Caco-2 (cell line): ENCODE measurements around the gene ERC2. TPM values are rescaled to one million over a fixed set of nuclear protein-coding genes. Genes with fewer than 3 reads are reported as not detected.

Source experiments
- BruUV-seq: library from RNA; stranded (reverse); fragments of 400-500 nt; replicated peaks from 2 replicates; lab custom pipeline; 2021; lab: Mats Ljungman, UMichigan
- CTCF ChIA-PET: fragments of 300-600 bp; sonication (Branson Sonifier 250); formaldehyde crosslinking; loops from one replicate; lab custom pipeline; 2022; ENCODE audit warnings: antibody characterized with exemption; lab: Charles Lee
- POLR2A ChIA-PET: fragments of 300-600 bp; sonication (Branson Sonifier 250); formaldehyde crosslinking; loops from one replicate; lab custom pipeline; 2022; ENCODE audit warnings: antibody characterized with exemption; lab: Charles Lee
- DNase-seq, 2 experiments: peaks; one replicate each; pipeline versions ENCODE4 v3.0.0 to v3.0.0-alpha.2; 2020 to 2022
- H3K27me3 ChIP-seq: replicated peaks from 2 replicates; pipeline ENCODE4 v1.6.0; 2011; ENCODE audit warnings: low read length; ENCODE audit not compliant: control insufficient read depth, insufficient read depth
- H3K36me3 ChIP-seq: 2 replicates; pipeline ENCODE4 v1.5.1; 2011; ENCODE audit warnings: low read length; ENCODE audit not compliant: control insufficient read depth, insufficient read depth
- H3K4me1 ChIP-seq: fragments of 250-450 bp; sonication (Bioruptor Pico); 2 replicates; pipeline ENCODE4 v1.5.1; 2020; ENCODE audit warnings: mild to moderate bottlenecking
- H3K4me3 ChIP-seq: 2 replicates; pipeline ENCODE4 v1.5.1; 2011; ENCODE audit warnings: low read depth, mild to moderate bottlenecking, control low read depth, low read length
- H3K9me3 ChIP-seq: fragments of 250-450 bp; sonication (Bioruptor Pico); 2 replicates; pipeline ENCODE4 v1.5.1; 2020; ENCODE audit warnings: mild to moderate bottlenecking, moderate library complexity
- H3K27ac Mint-ChIP-seq: one replicate; pipeline ENCODE4 v1.8.0; 2022; ENCODE audit warnings: mixed read lengths; ENCODE audit not compliant: unreplicated experiment
- H3K27me3 Mint-ChIP-seq: one replicate; pipeline ENCODE4 v1.8.0; 2022; ENCODE audit warnings: mixed read lengths; ENCODE audit not compliant: insufficient read depth, unreplicated experiment
- H3K36me3 Mint-ChIP-seq: one replicate; pipeline ENCODE4 v1.8.0; 2022; ENCODE audit warnings: mild to moderate bottlenecking, mixed read lengths; ENCODE audit not compliant: insufficient read depth, unreplicated experiment
- H3K4me1 Mint-ChIP-seq: one replicate; pipeline ENCODE4 v1.8.0; 2022; ENCODE audit warnings: low read depth, mixed read lengths; ENCODE audit not compliant: unreplicated experiment
- H3K4me3 Mint-ChIP-seq: one replicate; pipeline ENCODE4 v1.8.0; 2022; ENCODE audit warnings: mild to moderate bottlenecking, moderate library complexity, mixed read lengths; ENCODE audit not compliant: unreplicated experiment
- H3K9me3 Mint-ChIP-seq: one replicate; pipeline ENCODE4 v1.8.0; 2022; ENCODE audit warnings: mixed read lengths; ENCODE audit not compliant: unreplicated experiment
- CTCF ChIP-seq, 2 experiments: fragments of 200-600 bp in 1 of 2; IDR thresholded peaks; 1 replicate in 1 of 2; 2 replicates in 1 of 2; pipeline versions ENCODE4 v1.5.1 to v1.8.0; 2011 to 2022; ENCODE audit warnings: antibody characterized with exemption in 1 of 2, control low read depth in 1 of 2, inconsistent platforms in 1 of 2, low read depth in 1 of 2, low read length in 1 of 2, mild to moderate bottlenecking in 1 of 2, moderate library complexity in 1 of 2; ENCODE audit not compliant: insufficient read depth in 1 of 2, severe bottlenecking in 1 of 2, unreplicated experiment in 1 of 2
- intact Hi-C: fragments of 100-400 bp; cut with micrococcal nuclease; formaldehyde crosslinking; loops from one replicate; pipeline ENCODE4 v1.10.0; 2022; ENCODE audit not compliant: unreplicated experiment
- total RNA-seq: library from RNA; stranded (reverse); gene quantifications from 2 replicates; pipeline ENCODE4 v1.2.3, GENCODE V29; 2022

Gene ERC2
- total RNA-seq, 1 experiment from 2014 or later = 0.54 TPM

- no peaks in the 10 kb centered on the region for H3K4me1 Mint-ChIP-seq
- H3K27me3 Mint-ChIP-seq = peaks cover 7% of the 10 kb centered on the region
- Histone ChIP-seq H3K4me3 (no peak overlapping the region), H3K4me1 (no peaks in the 10 kb centered on the region), H3K36me3 (no peaks in the 10 kb centered on the region), H3K9me3 (no peaks in the 10 kb centered on the region), H3K27me3 (no peaks in the 10 kb centered on the region)
- no peaks in the 10 kb centered on the region for H3K36me3 Mint-ChIP-seq
- H3K4me3 Mint-ChIP-seq = no peak overlapping the region
- no peak for DNase-seq
- no peak for TF ChIP-seq CTCF (IDR thresholded peaks at IDR 0.05; ENCODE audit: insufficient read depth in 1 of 2, low read depth in 1 of 2, low read length in 1 of 2, severe bottlenecking in 1 of 2, unreplicated experiment in 1 of 2)
- CTCF ChIA-PET = no interaction called here
- H3K9me3 Mint-ChIP-seq = no peaks in the 10 kb centered on the region
- POLR2A ChIA-PET = no interaction called here
- BruUV-seq = no TSS peak
- intact Hi-C loops = no loop called here
- H3K27ac Mint-ChIP-seq = no peak overlapping the region
These were observed 173.1 kb downstream of the ERC2 start for GRCh38 chr3:56295161-56295560.

GRCh38 chr3:56294286-56294685 lies 174.0 kb downstream of the ERC2 start:
- intact Hi-C loops = no loop called here
- no peaks in the 10 kb centered on the region for H3K9me3 Mint-ChIP-seq
- POLR2A ChIA-PET = no interaction called here
- H3K27ac Mint-ChIP-seq = no peak overlapping the region
- TF ChIP-seq CTCF (IDR thresholded peaks at IDR 0.05; ENCODE audit: insufficient read depth in 1 of 2, low read depth in 1 of 2, low read length in 1 of 2, severe bottlenecking in 1 of 2, unreplicated experiment in 1 of 2) = no peak
- Histone ChIP-seq H3K9me3 (no peaks in the 10 kb centered on the region), H3K4me3 (no peak overlapping the region), H3K36me3 (no peaks in the 10 kb centered on the region), H3K4me1 (no peaks in the 10 kb centered on the region), H3K27me3 (no peaks in the 10 kb centered on the region)
- H3K27me3 Mint-ChIP-seq = peaks cover 8% of the 10 kb centered on the region
- H3K36me3 Mint-ChIP-seq = no peaks in the 10 kb centered on the region
- CTCF ChIA-PET = no interaction called here
- BruUV-seq = no TSS peak
- H3K4me3 Mint-ChIP-seq = no peak overlapping the region
- H3K4me1 Mint-ChIP-seq = no peaks in the 10 kb centered on the region
- DNase-seq = no peak

- no peak for DNase-seq
- intact Hi-C loops = no loop called here
- Mint-ChIP-seq H3K27me3 (peaks cover 16% of the 10 kb centered on the region), H3K4me3 (no peak overlapping the region), H3K36me3 (no peaks in the 10 kb centered on the region), H3K4me1 (no peaks in the 10 kb centered on the region), H3K27ac (no peak overlapping the region), H3K9me3 (no peaks in the 10 kb centered on the region)
- H3K4me3 ChIP-seq = no peak overlapping the region
- H3K27me3 ChIP-seq = no peaks in the 10 kb centered on the region
- ChIA-PET CTCF (no interaction called here), POLR2A (no interaction called here)
- BruUV-seq = no TSS peak
- H3K36me3 ChIP-seq = no peaks in the 10 kb centered on the region
- no peaks in the 10 kb centered on the region for H3K4me1 ChIP-seq
- no peaks in the 10 kb centered on the region for H3K9me3 ChIP-seq
- TF ChIP-seq CTCF (IDR thresholded peaks at IDR 0.05; ENCODE audit: insufficient read depth in 1 of 2, low read depth in 1 of 2, low read length in 1 of 2, severe bottlenecking in 1 of 2, unreplicated experiment in 1 of 2) = no peak
These were observed 176.3 kb downstream of the ERC2 start for GRCh38 chr3:56291953-56292352.
